Osteoblast (primary cell): Measurements from ENCODE around the gene ACTRT2. TPM values are rescaled to one million over a fixed set of nuclear protein-coding genes. Genes with fewer than 3 reads are reported as not detected.

ENCODE experiments used
- DNase-seq: peaks from one replicate; pipeline ENCODE4 v3.0.0; 2011; ENCODE audit warnings: low spot score, mixed read lengths; ENCODE audit not compliant: insufficient read length; ENCODE audit errors: missing footprints
- H2AFZ ChIP-seq: 2 replicates; pipeline ENCODE4 v1.6.0; 2011; ENCODE audit warnings: mild to moderate bottlenecking, low read length
- H3K27ac ChIP-seq: 2 replicates; pipeline ENCODE4 v1.5.1; 2011; ENCODE audit warnings: mild to moderate bottlenecking, low read depth, low read length, moderate library complexity
- H3K27me3 ChIP-seq: 2 replicates; pipeline ENCODE4 v1.6.0; 2012; ENCODE audit warnings: mild to moderate bottlenecking, control low read depth, inconsistent platforms, low read length, moderate library complexity; ENCODE audit not compliant: insufficient read depth
- H3K36me3 ChIP-seq: 2 replicates; pipeline ENCODE4 v1.5.1; 2011; ENCODE audit warnings: mild to moderate bottlenecking, low read length, control low read depth, moderate library complexity; ENCODE audit not compliant: insufficient read depth
- H3K4me1 ChIP-seq: 2 replicates; pipeline ENCODE4 v1.5.1; 2011; ENCODE audit warnings: mild to moderate bottlenecking, low read length, control low read depth, moderate library complexity; ENCODE audit not compliant: insufficient read depth
- H3K4me2 ChIP-seq: 2 replicates; pipeline ENCODE4 v1.6.0; 2011; ENCODE audit warnings: mild to moderate bottlenecking, low read length; ENCODE audit not compliant: insufficient read depth
- H3K4me3 ChIP-seq: fragments of 200-600 bp; sonication (generic); 3 replicates; pipeline ENCODE4 v1.5.1; 2012; ENCODE audit warnings: mild to moderate bottlenecking, low read length, inconsistent platforms; ENCODE audit not compliant: insufficient read depth
- H3K79me2 ChIP-seq: 2 replicates; pipeline ENCODE4 v1.6.0; 2012; ENCODE audit warnings: mild to moderate bottlenecking, low read length, control low read depth, inconsistent platforms; ENCODE audit not compliant: insufficient read depth
- H3K9me3 ChIP-seq: 2 replicates; pipeline ENCODE4 v1.5.1; 2011; ENCODE audit warnings: low read depth, low read length, control low read depth
- H4K20me1 ChIP-seq: 2 replicates; pipeline ENCODE4 v1.6.0; 2012; ENCODE audit warnings: mild to moderate bottlenecking, low read length, control low read depth; ENCODE audit not compliant: insufficient read depth
- total RNA-seq: library from RNA; depleted of rRNA; stranded (reverse); fragments of >200 nt; gene quantifications from 2 replicates; pipeline ENCODE4 v1.2.3, GENCODE V29; 2012
- TF ChIP-seq, protein P1 (sequence below): IDR thresholded peaks from 2 replicates; pipeline ENCODE4 v1.5.1; 2011; ENCODE audit warnings: mild to moderate bottlenecking, low read depth, low read length, moderate library complexity; ENCODE audit errors: extremely low read depth

ACTRT2 gene
- total RNA-seq, 1 donor = not detected

DNA sequence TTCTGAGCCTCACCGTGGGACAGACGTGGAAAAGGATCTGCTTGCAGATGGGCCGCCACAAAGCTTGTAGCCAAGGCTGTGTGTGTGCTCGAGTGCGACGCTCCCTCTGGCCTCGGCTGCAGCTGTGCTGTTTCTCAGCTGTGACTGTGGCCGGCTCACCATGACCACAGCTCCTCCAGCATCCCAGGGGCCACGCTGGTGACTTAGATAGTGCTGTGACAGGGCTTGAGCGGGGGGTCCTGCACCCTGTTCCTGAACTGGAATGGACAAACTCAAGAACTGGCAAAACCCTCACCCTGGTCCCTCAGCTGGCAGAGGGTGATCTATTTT, 17.4 kb upstream of the ACTRT2 start:
- no peaks in the 10 kb centered on the region for H3K4me1 ChIP-seq
- H2AFZ ChIP-seq = no peak overlapping the region
- H3K27me3 ChIP-seq = peaks cover 2% of the 10 kb centered on the region
- peaks cover 6% of the 10 kb centered on the region for H3K9me3 ChIP-seq
- no peak overlapping the region for H3K27ac ChIP-seq
- peak; percentile 25 for DNase-seq
- H4K20me1 ChIP-seq = no peaks in the 10 kb centered on the region
- no peaks in the 10 kb centered on the region for H3K79me2 ChIP-seq
- H3K36me3 ChIP-seq = no peaks in the 10 kb centered on the region
- TF ChIP-seq, protein P1, sequence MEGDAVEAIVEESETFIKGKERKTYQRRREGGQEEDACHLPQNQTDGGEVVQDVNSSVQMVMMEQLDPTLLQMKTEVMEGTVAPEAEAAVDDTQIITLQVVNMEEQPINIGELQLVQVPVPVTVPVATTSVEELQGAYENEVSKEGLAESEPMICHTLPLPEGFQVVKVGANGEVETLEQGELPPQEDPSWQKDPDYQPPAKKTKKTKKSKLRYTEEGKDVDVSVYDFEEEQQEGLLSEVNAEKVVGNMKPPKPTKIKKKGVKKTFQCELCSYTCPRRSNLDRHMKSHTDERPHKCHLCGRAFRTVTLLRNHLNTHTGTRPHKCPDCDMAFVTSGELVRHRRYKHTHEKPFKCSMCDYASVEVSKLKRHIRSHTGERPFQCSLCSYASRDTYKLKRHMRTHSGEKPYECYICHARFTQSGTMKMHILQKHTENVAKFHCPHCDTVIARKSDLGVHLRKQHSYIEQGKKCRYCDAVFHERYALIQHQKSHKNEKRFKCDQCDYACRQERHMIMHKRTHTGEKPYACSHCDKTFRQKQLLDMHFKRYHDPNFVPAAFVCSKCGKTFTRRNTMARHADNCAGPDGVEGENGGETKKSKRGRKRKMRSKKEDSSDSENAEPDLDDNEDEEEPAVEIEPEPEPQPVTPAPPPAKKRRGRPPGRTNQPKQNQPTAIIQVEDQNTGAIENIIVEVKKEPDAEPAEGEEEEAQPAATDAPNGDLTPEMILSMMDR = no peak
- H3K4me3 ChIP-seq = no peak overlapping the region
- H3K4me2 ChIP-seq = no peak overlapping the region

DNA sequence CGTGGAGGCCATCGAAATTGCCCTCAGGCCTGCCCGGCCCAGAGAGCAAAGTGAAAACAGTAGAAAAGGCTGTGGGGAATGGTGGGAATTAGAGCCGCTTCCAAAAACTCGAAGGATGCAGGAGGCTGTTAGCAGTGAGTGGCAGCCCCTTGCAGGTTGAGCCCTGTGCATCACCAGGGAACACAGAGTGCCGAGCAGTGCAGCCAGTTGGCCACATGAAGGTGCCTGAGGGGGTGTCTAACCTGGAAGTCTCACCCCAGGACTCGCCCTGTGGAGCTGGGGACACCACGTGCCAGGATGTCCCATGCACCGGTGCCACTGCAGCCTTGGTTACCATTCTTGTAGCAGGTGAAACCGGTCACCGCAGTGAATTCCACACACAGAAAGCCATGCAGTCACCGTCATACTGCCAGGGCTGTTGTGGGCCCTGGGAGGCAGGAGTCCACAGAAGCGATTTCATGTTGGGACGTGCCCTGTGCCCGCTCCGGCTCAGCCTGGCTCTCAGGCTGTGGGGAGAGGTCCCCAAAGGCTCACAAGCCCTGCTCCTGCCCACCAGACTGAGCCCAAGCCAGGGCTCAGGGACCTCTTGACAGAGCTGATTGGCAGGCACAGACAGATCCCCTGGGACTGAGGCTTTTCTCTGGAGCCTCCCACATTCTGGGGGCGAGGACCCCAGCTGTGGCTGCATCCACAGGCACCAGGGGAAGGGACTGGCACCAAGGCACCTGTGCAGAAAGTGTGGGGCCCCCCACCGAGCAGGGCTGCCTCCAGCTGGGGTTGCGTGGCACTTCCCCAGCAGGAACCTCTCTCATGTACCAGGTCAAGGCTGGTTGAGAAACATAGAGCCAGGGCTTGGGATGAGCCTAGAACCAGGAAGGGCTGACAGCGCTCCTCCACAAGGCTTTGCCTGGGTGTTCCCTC, 16.7 kb upstream of the ACTRT2 start:
- H3K79me2 ChIP-seq = no peaks in the 10 kb centered on the region
- TF ChIP-seq, protein P1 = no peak
- no peak overlapping the region for H3K27ac ChIP-seq
- H3K27me3 ChIP-seq = peaks cover 2% of the 10 kb centered on the region
- H3K9me3 ChIP-seq = peaks cover 6% of the 10 kb centered on the region
- no peak overlapping the region for H3K4me3 ChIP-seq
- H3K4me2 ChIP-seq = no peak overlapping the region
- no peaks in the 10 kb centered on the region for H4K20me1 ChIP-seq
- H3K36me3 ChIP-seq = no peaks in the 10 kb centered on the region
- peak; percentile 66 for DNase-seq
- H2AFZ ChIP-seq = no peak overlapping the region
- H3K4me1 ChIP-seq = no peaks in the 10 kb centered on the region

DNA sequence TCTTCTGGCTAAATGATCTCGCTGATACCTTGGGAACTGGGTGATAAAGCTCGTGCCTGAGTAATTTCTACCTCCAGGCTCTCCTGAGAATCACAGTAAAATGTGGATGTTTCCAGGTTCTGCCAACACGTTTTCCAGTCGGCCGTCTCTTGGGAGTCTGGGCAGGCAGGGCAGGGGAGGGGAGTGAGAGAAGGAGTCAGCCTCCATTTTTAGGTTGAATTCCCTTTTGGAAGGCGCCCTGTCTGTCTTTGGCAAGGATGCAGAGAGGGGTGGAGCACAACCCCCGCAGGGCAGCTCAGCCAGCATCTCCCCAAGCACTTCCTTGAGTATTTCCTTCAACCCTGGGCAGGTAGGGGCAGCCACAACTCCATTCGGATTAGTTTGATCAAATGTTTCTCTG, 15.5 kb upstream of the ACTRT2 start:
- Histone ChIP-seq H3K27me3 (peaks cover 2% of the 10 kb centered on the region), H3K36me3 (no peaks in the 10 kb centered on the region), H3K4me2 (no peak overlapping the region), H3K79me2 (no peaks in the 10 kb centered on the region), H3K27ac (no peak overlapping the region), H3K4me1 (no peaks in the 10 kb centered on the region), H2AFZ (no peak overlapping the region), H3K9me3 (peaks cover 6% of the 10 kb centered on the region), H4K20me1 (no peaks in the 10 kb centered on the region), H3K4me3 (no peak overlapping the region)
- TF ChIP-seq, protein P1 = no peak
- DNase-seq = no peak

DNA sequence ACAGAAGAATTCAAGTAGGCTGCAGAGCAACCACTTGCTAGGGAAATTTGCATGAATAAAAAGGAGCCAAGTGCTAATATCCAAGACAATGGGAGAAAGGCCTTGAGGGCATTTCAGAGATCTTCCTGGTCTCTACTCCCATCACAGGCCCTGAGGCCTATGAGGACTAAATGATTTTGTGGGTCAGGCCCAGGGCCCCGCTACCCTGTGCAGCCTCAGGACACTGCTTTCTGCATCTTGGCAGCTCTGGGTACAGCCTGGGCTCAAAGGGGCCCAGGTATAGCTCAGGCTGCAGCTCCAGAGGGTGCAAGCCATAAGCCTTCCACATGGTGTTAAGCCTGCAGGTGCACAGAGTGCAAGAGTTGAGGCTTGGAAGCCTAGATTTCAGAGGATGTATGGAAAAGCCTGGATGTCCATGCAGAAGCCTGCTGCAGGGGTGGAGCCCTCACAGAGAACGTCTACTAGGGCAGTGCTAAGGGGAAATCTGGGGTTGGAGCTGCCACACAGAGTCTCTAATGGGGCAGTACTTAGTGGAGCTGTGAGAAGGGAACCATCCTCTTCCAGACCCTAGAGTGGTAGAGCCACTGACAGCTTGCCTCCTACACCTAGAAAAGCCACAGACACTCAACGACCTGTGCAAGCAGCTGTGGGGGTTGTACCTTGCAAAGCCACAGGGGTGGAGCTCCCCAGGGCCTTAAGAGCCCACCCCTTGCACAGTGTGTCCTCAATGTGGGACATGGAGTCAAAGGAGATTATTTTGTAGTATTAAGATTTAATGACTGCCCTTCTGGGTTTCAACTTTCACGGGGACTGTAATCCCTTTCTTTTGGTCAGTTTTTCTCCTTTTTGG, 13.7 kb upstream of the ACTRT2 start:
- Histone ChIP-seq H3K4me2 (no peak overlapping the region), H3K4me3 (no peak overlapping the region), H3K27me3 (peaks cover 2% of the 10 kb centered on the region), H3K9me3 (peaks cover 6% of the 10 kb centered on the region), H3K4me1 (no peaks in the 10 kb centered on the region), H3K27ac (no peak overlapping the region), H4K20me1 (no peaks in the 10 kb centered on the region), H2AFZ (no peak overlapping the region), H3K79me2 (no peaks in the 10 kb centered on the region), H3K36me3 (no peaks in the 10 kb centered on the region)
- TF ChIP-seq, protein P1 = no peak
- peak; percentile 41 for DNase-seq
